Activated CD8-positive, alpha-beta memory T cell treated with anti-CD3 and anti-CD28 coated beads, Interleukin-2, amount 50 U/mL, for 1 hour (primary cell): Measurements from ENCODE around the gene COL20A1.

Source experiments
- DNase-seq: peaks from one replicate; pipeline ENCODE4 v3.0.0-alpha.2; 2020; ENCODE audit errors: extremely low read depth

COL20A1 gene

GRCh38 chr20:63350196-63350595, 57.2 kb downstream of the COL20A1 start:
- DNase-seq = no peak

GRCh38 chr20:63350597-63351325, 57.8 kb downstream of the COL20A1 start:
- DNase-seq = no peak

DNA sequence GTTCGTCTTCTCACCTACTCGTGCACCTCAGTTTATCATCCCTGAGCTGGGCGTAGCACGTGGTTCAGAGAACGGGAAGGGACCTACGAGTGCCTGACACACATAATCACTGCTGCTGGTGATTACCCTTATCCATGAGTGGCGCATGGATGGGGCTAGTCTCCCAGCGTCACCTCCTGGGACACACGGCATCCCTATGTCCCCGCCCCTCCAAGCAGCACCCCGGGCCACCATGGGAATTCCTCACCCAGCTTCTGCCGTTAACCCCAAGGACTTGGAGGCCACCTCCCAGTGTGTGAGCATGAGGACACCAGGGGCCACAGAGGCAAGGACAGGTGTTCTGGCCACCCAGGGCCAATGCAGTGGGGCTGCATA, 58.3 kb downstream of the COL20A1 start:
- DNase-seq = no peak

DNA sequence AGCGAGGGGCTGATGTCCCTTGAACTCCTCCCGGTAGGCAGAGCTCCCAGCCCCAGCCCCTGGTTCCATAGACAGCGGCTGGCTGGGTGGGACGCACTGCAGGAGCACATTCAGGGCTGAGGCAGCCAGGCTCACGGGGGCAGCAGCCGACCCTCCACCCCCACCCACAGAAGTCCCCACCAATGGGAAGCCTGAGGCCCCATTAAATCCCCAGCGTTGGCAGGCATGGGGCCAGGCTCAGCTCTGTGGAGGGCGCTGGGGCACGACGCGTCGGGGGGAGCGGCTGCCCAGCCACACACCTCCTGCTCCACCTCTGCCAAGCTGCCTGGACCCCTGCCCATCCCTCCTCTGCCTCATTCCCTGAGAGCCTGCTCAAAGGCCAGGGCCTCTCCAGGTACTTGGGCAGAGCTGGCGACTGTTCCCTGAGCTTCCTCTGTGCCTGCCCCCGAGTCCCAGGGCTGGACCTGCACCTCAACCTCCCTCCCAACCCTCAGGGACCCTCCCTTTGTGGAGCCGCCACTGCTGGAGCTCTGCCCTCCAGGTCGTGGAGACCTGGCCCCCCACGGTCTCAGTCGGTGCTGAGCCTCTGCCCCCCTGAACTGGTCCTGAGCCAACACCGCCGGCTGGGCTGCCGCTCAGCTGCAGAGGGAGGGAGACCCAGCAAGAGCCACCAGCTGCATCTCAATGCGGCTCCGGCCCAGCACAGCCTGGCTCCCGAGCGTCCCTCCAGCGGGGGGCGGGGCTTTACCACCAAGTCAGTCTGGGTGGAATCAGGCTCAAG, 59.0 kb downstream of the COL20A1 start:
- no peak for DNase-seq

DNA sequence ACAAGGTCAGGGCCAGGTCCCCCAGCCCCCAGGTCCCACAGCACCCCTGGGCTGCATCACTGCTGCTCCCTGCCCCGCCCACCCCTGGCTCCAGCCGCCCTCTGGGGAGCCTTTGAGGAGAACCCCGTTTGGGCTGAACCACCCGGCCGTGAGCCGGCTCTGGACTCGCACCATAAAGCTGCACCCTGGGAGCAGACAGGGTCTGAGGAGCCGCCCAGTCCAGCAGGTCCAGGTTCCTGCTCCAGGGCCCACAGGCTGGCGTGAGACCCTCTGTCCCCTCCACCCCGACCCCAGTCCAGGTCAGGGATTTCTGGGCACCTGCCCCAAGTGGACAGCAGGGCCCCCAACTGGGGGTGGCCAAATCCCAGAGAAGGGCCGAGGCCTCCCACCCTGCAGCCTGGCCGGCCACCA, 59.8 kb downstream of the COL20A1 start:
- no peak for DNase-seq

DNA sequence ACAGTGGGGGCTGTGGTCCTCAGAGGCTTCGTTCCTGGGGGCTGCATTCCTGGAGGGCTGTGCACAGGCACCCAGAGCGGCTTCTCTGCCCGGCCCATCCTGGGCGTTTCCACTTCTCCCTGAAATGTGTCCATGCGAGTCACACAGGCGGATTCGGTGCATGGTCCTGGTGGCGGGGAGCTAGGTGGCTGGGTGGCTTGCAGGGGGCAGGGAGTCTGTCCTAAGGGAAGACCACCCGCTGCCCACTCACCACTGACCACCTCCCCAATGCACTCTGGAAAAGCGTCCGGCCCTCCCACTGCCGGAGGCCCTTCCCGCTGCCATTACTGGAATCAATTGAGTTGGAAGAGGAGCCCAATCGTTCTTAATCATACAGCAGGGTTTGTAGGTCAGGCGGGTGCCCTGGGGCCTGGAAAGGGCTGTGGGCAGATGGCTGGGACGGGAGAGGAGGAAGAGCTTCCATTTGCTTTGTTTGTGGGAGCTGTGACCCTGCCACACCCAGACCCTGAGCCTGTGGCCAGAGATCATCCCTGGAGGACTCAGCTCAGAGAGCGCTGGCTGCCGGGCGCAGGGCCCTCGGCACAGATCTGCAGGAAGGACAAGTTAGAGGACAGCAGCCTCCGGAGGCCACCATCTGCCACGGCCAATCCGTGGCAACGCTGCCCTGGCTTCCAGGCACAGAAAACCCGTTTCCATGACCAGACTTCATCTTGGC, 61.8 kb downstream of the COL20A1 start:
- DNase-seq = no peak

DNA sequence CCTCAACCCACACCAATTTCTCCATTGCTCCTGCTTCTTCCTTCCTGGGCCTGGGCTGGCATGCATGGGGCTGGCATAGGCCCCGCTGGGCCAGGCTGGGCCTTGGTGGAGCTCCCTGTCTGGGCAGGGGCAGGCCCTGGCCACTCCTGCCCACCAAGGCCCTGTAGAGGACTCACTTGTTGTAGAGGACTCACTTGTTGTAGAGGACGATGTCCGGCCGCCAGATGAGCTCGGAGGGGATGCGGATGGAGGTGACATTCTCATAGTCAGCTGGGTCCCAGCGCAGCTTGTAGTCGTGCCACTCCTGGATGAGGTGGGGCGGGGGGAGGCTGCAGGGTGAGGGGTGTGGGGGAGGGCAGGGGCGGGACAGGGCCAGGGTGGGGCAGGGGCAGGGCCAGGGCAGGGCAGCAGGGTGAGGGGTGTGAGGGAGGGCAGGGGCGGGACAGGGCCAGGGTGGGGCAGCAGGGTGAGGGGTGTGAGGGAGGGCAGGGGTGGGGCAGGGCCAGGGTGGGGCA, 62.9 kb downstream of the COL20A1 start:
- no peak for DNase-seq

- DNase-seq = no peak
Observed at GRCh38 chr20:63356511-63356910, 63.5 kb downstream of the COL20A1 start.

DNA sequence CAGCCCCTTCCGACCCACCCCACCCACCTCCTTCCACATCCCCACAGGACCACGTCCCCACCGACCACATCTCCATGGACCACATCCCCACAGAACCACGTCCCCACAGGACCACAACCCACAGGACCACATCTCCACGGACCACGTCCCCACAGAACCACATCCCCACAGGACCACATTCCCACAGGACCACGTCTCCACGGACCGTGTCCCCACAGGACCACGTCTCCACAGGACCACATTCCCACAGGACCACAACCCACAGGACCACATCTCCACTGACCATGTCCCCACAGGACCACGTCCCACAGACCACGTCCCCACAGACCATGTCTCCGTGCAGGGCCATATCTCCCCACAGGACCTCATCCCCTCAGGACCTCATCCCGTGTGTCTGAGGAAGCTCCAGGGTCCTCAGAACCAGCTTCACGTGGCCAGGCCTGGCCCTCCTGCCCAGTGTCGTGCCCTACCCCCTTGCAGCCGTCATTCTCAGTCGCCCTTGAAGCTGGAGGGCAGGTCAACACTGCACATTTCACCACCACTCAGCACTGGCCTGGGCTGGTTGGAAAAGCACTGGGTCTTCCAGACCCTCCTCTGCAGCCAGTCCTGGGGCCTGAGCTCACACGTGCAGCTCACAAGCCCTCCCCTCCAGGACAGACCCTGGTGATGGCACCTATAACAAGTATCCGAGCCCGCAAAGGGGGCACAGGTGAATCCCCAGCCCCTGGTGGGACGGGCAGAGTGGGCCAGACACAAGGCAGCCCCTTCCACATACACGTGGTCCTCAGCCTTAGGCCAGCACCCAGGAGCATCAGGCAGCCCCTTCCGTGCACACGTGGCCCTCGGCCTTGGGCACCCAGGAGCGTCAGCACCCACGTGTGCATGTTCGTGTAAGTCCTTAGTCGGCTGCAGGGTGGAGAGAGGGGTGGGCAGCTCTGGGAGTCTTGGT, 64.2 kb downstream of the COL20A1 start:
- DNase-seq = no peak

- DNase-seq = no peak
Observed at GRCh38 chr20:63357921-63358905, 65.2 kb downstream of the COL20A1 start.

- no peak for DNase-seq
Observed at GRCh38 chr20:63359164-63359934, 66.4 kb downstream of the COL20A1 start.

- no peak for DNase-seq
Observed at GRCh38 chr20:63359937-63360849, 67.2 kb downstream of the COL20A1 start.

DNA sequence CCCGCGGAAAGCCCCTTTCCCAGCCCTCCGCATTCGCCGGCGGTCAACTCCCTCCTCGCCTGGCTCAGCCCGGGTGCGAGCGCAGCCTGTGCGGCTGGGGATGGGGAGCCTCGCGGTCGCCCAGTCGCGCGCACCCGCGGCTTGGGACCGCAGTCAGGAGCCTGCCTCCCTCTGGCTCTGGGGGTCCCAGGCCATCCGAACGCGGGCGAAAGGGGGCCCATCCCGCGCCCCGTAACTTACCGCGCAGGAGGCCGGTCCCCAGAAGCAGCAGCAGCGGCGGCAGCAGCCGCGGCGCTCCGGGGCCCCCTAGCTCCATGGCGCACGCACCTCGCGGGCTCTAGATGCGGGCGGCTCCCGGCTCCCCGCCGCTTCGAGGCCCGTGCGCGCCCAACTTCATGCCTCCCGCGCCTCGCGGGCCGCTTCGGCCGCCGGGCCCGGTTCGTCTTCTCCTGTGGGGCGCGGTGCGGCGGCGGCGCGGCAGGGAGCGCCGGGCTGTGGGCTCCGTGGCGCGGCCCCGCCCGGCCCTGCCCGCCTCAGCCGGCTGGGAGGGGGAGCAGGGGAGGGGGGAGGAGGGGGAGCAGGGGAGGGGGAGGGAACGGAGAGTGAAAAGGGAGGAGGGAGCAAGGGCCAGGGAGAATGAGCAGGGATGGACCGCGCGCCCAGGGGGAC, 68.0 kb downstream of the COL20A1 start, which contains the start of gene CHRNA4:
Gene CHRNA4 (minus strand): TSS at position 500 of the 669 bp plus-strand sequence. CDS start 184 bp downstream, at position 316.
- no peak for DNase-seq

- DNase-seq = no peak
Observed at GRCh38 chr20:63361519-63362435, 68.8 kb downstream of the COL20A1 start.

DNA sequence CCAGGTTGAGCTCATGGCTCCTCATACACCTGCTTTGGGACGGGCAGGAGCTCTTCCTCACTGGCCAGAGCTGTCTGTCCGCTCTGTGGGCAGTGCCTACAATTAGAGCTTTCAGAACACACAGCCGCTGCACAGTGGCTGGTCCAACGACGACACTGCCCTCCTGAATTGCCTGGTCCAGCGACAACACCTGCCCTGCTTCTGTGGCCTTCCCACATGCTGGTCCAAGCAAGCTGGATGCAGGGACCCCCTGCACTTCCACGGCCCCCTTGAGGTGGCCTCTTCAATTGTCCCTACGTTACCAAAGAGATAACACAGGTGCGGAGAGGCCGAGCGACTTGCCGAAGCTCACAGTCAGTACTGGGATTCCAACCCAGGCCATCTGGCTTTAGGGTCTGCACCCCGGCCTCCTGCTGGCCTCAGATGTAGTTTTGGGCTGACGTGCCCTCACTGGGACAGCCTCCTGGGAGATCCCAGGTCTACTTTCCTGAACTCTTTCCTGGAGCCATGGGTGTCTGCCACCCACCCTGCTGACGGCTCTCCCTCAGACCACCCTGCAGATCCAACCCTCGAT, 69.5 kb downstream of the COL20A1 start:
- no peak for DNase-seq
